RWPE1 (cell line): ENCODE measurements around the gene CHD5.

Experiments used
- CTCF ChIA-PET: fragments of 350-600 bp; sonication (Branson Sonifier 250); formaldehyde crosslinking; extraction: SDS; loops from one replicate; lab custom pipeline; 2021; lab: Yijun Ruan, JAX
- POLR2A ChIA-PET: fragments of 400-600 bp; formaldehyde crosslinking; extraction: SDS; loops from one replicate; lab custom pipeline; 2020; ENCODE audit warnings: antibody characterized with exemption; ENCODE audit not compliant: low non-redundant PET; lab: Yijun Ruan, JAX
- DNase-seq: peaks from one replicate; pipeline ENCODE4 v3.0.0; 2012; ENCODE audit warnings: low spot score
- H3K27ac ChIP-seq: fragments of 450-650 bp; 2 replicates; pipeline ENCODE4 v1.5.1; 2017
- TF ChIP-seq, protein P1 (sequence below): fragments of 450-650 bp; conservative IDR thresholded peaks from 2 replicates; pipeline ENCODE4 v1.5.1; 2017; ENCODE audit warnings: low read depth, mild to moderate bottlenecking

CHD5 gene

GRCh38 chr1:6166655-6167390, 13.3 kb downstream of the CHD5 start:
- ChIA-PET POLR2A (no interaction called here), CTCF (interaction anchor here (0.8 to 2.1 kb wide), 5 partner anchors 10 to 114 kb away, joined by 3 to 5 read pairs (median 3); no protein-coding TSS in a partner anchor)
- no peak for DNase-seq
- TF ChIP-seq, protein P1, sequence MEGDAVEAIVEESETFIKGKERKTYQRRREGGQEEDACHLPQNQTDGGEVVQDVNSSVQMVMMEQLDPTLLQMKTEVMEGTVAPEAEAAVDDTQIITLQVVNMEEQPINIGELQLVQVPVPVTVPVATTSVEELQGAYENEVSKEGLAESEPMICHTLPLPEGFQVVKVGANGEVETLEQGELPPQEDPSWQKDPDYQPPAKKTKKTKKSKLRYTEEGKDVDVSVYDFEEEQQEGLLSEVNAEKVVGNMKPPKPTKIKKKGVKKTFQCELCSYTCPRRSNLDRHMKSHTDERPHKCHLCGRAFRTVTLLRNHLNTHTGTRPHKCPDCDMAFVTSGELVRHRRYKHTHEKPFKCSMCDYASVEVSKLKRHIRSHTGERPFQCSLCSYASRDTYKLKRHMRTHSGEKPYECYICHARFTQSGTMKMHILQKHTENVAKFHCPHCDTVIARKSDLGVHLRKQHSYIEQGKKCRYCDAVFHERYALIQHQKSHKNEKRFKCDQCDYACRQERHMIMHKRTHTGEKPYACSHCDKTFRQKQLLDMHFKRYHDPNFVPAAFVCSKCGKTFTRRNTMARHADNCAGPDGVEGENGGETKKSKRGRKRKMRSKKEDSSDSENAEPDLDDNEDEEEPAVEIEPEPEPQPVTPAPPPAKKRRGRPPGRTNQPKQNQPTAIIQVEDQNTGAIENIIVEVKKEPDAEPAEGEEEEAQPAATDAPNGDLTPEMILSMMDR: no peak
- H3K27ac ChIP-seq: no peak overlapping the region

- no peak for DNase-seq
- H3K27ac ChIP-seq: no peak overlapping the region
- ChIA-PET POLR2A (no interaction called here), CTCF (interaction anchor here (0.6 to 2.1 kb wide), 3 partner anchors 41 to 308 kb away, joined by 3 to 5 read pairs (median 3); no protein-coding TSS in a partner anchor)
- TF ChIP-seq, protein P1: no peak
Measured at GRCh38 chr1:6166221-6166620, 13.9 kb downstream of the CHD5 start.

DNA sequence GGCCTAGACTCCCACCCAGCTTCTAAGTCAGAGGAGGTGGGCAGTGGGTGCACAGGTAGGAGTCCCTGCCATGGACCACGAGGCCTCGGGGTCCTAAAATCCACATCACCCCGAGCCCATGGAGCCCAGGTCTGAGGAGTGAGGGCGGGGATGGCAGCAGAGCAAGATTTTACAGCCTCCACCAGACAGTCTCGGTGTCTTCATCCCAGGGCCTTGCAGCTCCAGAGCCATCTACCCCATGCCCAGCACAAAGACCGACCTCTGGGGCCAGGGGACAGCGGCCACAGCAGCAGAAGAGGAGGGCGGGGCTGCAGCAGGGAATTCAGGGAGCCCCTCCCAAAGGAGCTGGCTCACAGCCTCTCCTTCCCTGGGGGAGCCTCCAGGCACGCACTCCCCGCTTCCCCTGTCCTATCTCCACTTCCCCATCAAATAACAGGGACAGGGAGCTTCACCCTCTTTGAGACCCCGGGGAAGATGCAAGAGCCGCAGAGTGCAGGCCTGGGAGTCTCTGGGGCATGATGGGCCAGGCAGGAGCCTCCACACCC, 14.6 kb downstream of the CHD5 start:
- no peak overlapping the region for H3K27ac ChIP-seq
- TF ChIP-seq, protein P1: no peak
- CTCF ChIA-PET: interaction anchor here (0.6 to 2.1 kb wide), 3 partner anchors 19 to 309 kb away, joined by 3 to 5 read pairs (median 3); no protein-coding TSS in a partner anchor
- DNase-seq: no peak
- POLR2A ChIA-PET: no interaction called here

GRCh38 chr1:6165027-6165426, 15.1 kb downstream of the CHD5 start:
- H3K27ac ChIP-seq: no peak overlapping the region
- no peak for DNase-seq
- ChIA-PET POLR2A (no interaction called here), CTCF (interaction anchor here (0.6 to 2.1 kb wide), 2 partner anchors 19 to 56 kb away, joined by 3 to 5 read pairs; no protein-coding TSS in a partner anchor)
- TF ChIP-seq, protein P1: no peak

DNA sequence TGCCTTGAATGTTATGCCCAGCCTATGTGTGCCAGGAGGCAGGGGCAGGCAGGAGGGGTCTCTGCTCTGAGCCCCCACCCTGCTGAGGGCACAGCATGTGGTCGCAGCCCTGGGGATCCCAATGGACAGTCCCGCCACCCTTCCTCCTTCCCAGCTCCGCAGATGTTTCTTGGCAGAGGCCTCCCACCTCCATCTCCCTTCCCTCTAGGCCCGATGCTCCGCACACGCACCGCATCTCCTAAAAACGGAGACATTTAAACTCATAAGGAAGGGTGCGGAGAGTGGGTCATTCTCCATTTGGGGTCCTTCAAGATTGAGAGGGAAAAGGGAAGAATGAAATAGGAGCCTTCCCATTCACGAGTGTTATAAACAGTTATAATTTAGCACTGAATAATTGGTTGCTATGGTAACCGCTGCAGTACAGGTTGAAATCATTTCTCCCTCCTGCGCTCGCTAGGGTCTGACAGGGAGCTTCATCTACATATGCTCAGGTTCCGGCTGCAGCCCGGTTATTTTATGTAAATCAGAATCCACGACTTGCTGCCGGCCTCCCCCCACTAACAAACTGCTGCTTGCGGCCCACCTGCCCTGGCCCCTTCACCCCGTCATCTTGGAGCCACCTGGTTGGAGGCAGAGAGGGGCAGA, 16.0 kb downstream of the CHD5 start:
- TF ChIP-seq, protein P1: no peak
- H3K27ac ChIP-seq: no peak overlapping the region
- no peak for DNase-seq
- ChIA-PET CTCF (interaction anchor here (0.6 kb wide), 1 partner anchor 11 kb away, joined by 3 read pairs; no protein-coding TSS in a partner anchor), POLR2A (no interaction called here)

DNA sequence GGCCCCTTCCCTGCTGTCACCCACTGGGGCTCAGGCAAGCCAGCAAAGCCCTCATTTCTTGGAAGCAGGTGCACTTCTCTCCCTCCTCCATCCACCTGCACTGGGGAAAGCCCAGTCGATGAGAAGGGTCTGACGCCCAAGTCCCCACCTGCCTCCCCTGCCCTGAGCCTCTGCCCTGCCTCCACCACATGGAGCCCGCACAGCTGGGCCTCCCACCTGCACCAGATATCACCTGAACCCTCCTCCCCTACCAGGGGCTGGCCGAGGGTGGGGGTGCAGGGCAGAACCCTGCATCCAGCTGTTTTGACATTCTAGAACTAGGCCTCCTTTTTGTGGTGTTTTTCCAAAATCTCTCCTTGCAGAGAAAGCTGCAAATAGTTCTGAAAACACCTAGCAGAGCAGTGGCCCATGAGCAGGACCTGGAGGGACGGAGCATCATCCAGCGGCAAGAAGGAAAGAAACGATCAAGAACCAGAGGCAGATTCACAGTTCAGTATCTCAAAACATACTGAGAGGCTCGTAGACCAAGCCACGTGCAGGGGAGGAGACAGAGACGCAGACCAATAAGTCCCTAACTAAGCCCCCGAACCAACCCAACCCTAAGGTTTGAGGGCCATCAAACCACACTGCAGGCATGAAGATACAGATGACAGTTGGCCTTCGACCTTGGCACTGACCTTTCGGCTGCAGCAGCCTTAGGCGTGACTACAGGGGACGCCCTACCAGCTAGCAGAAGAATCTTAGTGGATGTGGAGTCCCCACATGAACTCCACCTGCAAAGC, 16.7 kb downstream of the CHD5 start:
- ChIA-PET POLR2A (no interaction called here), CTCF (interaction anchor here (0.6 to 0.9 kb wide), 4 partner anchors 10 to 70 kb away, joined by 3 to 5 read pairs (median 3); no protein-coding TSS in a partner anchor)
- H3K27ac ChIP-seq: no peak overlapping the region
- TF ChIP-seq, protein P1: no peak
- DNase-seq: no peak
